Activated CD8-positive, alpha-beta T cell treated with anti-CD3 and anti-CD28 coated beads for 36 hours (primary cell): ENCODE results near the gene VWA2. TPM values are rescaled to one million over a fixed set of nuclear protein-coding genes. Genes with fewer than 3 reads are reported as not detected.

Source experiments
- ATAC-seq: fragments of 200-7000 bp; cut with Tn5 transposase; one replicate; pipeline ENCODE4 v1.10.0; 2021; ENCODE audit warnings: mild to moderate bottlenecking, moderate library complexity
- CTCF ChIA-PET: fragments of 350-600 bp; sonication (Branson Sonifier 250); formaldehyde crosslinking; loops from one replicate; lab custom pipeline; 2021; ENCODE audit warnings: antibody characterized with exemption; lab: Charles Lee
- POLR2A ChIA-PET: fragments of 350-600 bp; sonication (Branson Sonifier 250); formaldehyde crosslinking; loops from one replicate; lab custom pipeline; 2021; ENCODE audit warnings: antibody characterized with exemption; lab: Charles Lee
- DNase-seq: peaks from one replicate; pipeline ENCODE4 v3.0.0-alpha.2; 2020
- H3K27ac Mint-ChIP-seq: one replicate; pipeline ENCODE4 v1.8.0; 2021; ENCODE audit warnings: mild to moderate bottlenecking, mixed read lengths
- H3K27me3 Mint-ChIP-seq: one replicate; pipeline ENCODE4 v1.8.0; 2021; ENCODE audit warnings: mixed read lengths
- H3K36me3 Mint-ChIP-seq: one replicate; pipeline ENCODE4 v1.8.0; 2021; ENCODE audit warnings: low read depth, mixed read lengths
- H3K4me1 Mint-ChIP-seq: one replicate; pipeline ENCODE4 v1.8.0; 2021; ENCODE audit warnings: low read depth, mixed read lengths
- H3K4me3 Mint-ChIP-seq: one replicate; pipeline ENCODE4 v1.8.0; 2021; ENCODE audit warnings: mild to moderate bottlenecking, moderate library complexity, mixed read lengths
- H3K9me3 Mint-ChIP-seq: one replicate; pipeline ENCODE4 v1.8.0; 2021; ENCODE audit warnings: mixed read lengths
- CTCF ChIP-seq: fragments of 200-600 bp; IDR thresholded peaks from one replicate; pipeline ENCODE4 v1.8.0; 2022; ENCODE audit warnings: antibody characterized with exemption, mild to moderate bottlenecking
- intact Hi-C: fragments of 100-400 bp; cut with micrococcal nuclease; formaldehyde crosslinking; loops from one replicate; pipeline ENCODE4 v1.10.0; 2022
- total RNA-seq, 2 experiments: library from RNA; stranded (reverse); gene quantifications; one replicate each; pipeline ENCODE4 v1.2.3, GENCODE V29; 2021

VWA2 gene
- total RNA-seq, 2 experiments from 2014 or later, result not detected

GRCh38 chr10:114243661-114244060 is 4.6 kb downstream of the VWA2 start:
- ChIA-PET POLR2A (no interaction called here), CTCF (no interaction called here)
- Mint-ChIP-seq H3K27ac (no peak overlapping the region), H3K36me3 (no peaks in the 10 kb centered on the region), H3K27me3 (peaks cover 38% of the 10 kb centered on the region), H3K4me1 (peaks cover 3% of the 10 kb centered on the region), H3K4me3 (no peak overlapping the region), H3K9me3 (no peaks in the 10 kb centered on the region)
- no peak for TF ChIP-seq CTCF
- ATAC-seq (no peak), DNase-seq (no peak)
- intact Hi-C loops, result no loop called here

- DNase-seq (no peak), ATAC-seq (no peak)
- intact Hi-C loops, result no loop called here
- TF ChIP-seq CTCF, result no peak
- H3K27me3 Mint-ChIP-seq, result peaks cover 35% of the 10 kb centered on the region
- H3K4me1 Mint-ChIP-seq, result no peaks in the 10 kb centered on the region
- H3K9me3 Mint-ChIP-seq, result no peaks in the 10 kb centered on the region
- ChIA-PET POLR2A (interaction anchor here (1.0 kb wide), 1 partner anchor 9 kb away, joined by 3 read pairs; no protein-coding TSS in a partner anchor), CTCF (interaction anchor here (1.7 kb wide), 1 partner anchor 60 kb away, joined by 5 read pairs; no protein-coding TSS in a partner anchor)
- no peak overlapping the region for H3K27ac Mint-ChIP-seq
- no peak overlapping the region for H3K4me3 Mint-ChIP-seq
- H3K36me3 Mint-ChIP-seq, result no peaks in the 10 kb centered on the region
Observed at GRCh38 chr10:114244126-114244525, 5.1 kb downstream of the VWA2 start.

- Mint-ChIP-seq H3K27me3 (peaks cover 31% of the 10 kb centered on the region), H3K27ac (no peak overlapping the region), H3K4me3 (no peak overlapping the region), H3K4me1 (no peaks in the 10 kb centered on the region), H3K36me3 (no peaks in the 10 kb centered on the region), H3K9me3 (no peaks in the 10 kb centered on the region)
- DNase-seq, result no peak
- intact Hi-C loops, result no loop called here
- ChIA-PET CTCF (interaction anchor here (1.7 kb wide), 1 partner anchor 59 kb away, joined by 5 read pairs; no protein-coding TSS in a partner anchor), POLR2A (interaction anchor here (1.0 to 1.5 kb wide), 2 partner anchors 10 to 71 kb away, joined by 3 read pairs; partner anchors contain the start of gene CCDC186)
- no peak for TF ChIP-seq CTCF
- no peak for ATAC-seq
Observed at GRCh38 chr10:114245121-114245791, 6.2 kb downstream of the VWA2 start.

GRCh38 chr10:114246679-114247305 is 7.7 kb downstream of the VWA2 start:
- H3K36me3 Mint-ChIP-seq, result no peaks in the 10 kb centered on the region
- H3K9me3 Mint-ChIP-seq, result no peaks in the 10 kb centered on the region
- ChIA-PET CTCF (interaction anchor here (0.8 kb wide), 1 partner anchor 44 kb away, joined by 3 read pairs; no protein-coding TSS in a partner anchor), POLR2A (no interaction called here)
- no peaks in the 10 kb centered on the region for H3K4me1 Mint-ChIP-seq
- H3K27ac Mint-ChIP-seq, result no peak overlapping the region
- peaks cover 21% of the 10 kb centered on the region for H3K27me3 Mint-ChIP-seq
- no peak overlapping the region for H3K4me3 Mint-ChIP-seq
- no peak for TF ChIP-seq CTCF
- DNase-seq (no peak), ATAC-seq (no peak)
- intact Hi-C loops, result no loop called here

GRCh38 chr10:114250236-114250635 is 11.2 kb downstream of the VWA2 start:
- no peak for ATAC-seq
- Mint-ChIP-seq H3K9me3 (no peaks in the 10 kb centered on the region), H3K36me3 (no peaks in the 10 kb centered on the region), H3K27me3 (peaks cover 3% of the 10 kb centered on the region), H3K4me1 (no peaks in the 10 kb centered on the region), H3K4me3 (no peak overlapping the region), H3K27ac (no peak overlapping the region)
- DNase-seq, result no peak
- intact Hi-C loops, result no loop called here
- TF ChIP-seq CTCF, result no peak
- ChIA-PET CTCF (no interaction called here), POLR2A (no interaction called here)
